ENCODE results near the gene NDUFA5.

The NDUFA5 gene

DNA sequence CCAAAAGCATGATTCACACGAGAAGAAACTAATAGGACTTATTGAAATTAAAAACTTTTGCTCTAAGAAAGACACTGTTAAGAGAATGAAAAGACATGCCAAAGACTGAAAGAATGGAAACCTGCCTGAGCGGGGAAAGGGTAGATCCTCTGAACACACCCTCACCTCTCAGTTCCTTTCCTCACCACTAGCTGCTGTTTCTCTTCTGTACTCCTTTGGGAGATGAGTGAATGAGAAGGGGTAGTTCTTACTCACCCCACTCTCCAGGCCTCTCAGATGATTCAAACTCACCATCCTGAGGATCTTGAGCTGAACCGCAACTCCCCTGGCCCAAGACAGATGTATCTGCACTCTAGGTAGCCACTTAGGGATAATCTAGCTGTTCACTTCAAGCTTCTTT, 65.1 kb downstream of the NDUFA5 start:
- Histone ChIP-seq H3K4me1 (ENCODE audit: control insufficient read depth in 2 of 2, insufficient read depth in 2 of 2, low read length in 2 of 2) (no peaks in the 10 kb centered on the region), H3K4me3 (ENCODE audit: low read length in 2 of 2) (no peak overlapping the region), H3K27ac (ENCODE audit: low read depth in 2 of 2, low read length in 2 of 2) (no peak overlapping the region), H3K9me3 (ENCODE audit: control insufficient read depth in 2 of 2, low read length in 2 of 2) (no peaks in the 10 kb centered on the region), H3K9ac (ENCODE audit: low read depth in 1 of 2, low read length in 2 of 2) (no peak overlapping the region), H3K27me3 (ENCODE audit: control insufficient read depth in 2 of 2, insufficient read depth in 2 of 2, low read length in 2 of 2) (no peaks in the 10 kb centered on the region), H3K36me3 (ENCODE audit: control insufficient read depth in 2 of 2, insufficient read depth in 2 of 2, low read length in 2 of 2) (no peaks in the 10 kb centered on the region)

Measured in mucosa of rectum (tissue), 2 donors.